Measurements from ENCODE around the gene S100A14.
"Not testable (repeated sequence)": the region's sequence is repeated elsewhere in the genome, so short reads cannot be mapped to it uniquely, and the experiment has no call there.

S100A14 gene

DNA sequence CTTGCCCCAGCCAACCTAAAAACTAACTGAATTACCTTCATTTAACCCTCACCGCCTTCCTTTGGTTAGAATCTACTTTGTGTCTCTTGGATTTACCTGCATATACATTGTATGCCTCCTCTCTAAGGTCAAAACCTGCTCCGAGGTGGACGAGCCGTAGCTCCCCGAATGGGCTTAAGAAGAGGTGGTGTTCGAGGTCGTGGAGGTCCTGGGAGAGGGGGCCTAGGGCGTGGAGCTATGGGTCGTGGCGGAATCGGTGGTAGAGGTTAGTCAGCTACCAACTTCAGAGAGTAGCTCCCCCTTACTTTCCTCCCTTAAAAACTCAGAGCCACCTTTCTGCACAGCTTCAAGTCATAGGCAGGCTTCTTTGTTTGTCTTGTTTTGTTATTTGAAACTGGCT is 27.0 kb upstream of the S100A14 start:
- TF ChIP-seq, protein P1, sequence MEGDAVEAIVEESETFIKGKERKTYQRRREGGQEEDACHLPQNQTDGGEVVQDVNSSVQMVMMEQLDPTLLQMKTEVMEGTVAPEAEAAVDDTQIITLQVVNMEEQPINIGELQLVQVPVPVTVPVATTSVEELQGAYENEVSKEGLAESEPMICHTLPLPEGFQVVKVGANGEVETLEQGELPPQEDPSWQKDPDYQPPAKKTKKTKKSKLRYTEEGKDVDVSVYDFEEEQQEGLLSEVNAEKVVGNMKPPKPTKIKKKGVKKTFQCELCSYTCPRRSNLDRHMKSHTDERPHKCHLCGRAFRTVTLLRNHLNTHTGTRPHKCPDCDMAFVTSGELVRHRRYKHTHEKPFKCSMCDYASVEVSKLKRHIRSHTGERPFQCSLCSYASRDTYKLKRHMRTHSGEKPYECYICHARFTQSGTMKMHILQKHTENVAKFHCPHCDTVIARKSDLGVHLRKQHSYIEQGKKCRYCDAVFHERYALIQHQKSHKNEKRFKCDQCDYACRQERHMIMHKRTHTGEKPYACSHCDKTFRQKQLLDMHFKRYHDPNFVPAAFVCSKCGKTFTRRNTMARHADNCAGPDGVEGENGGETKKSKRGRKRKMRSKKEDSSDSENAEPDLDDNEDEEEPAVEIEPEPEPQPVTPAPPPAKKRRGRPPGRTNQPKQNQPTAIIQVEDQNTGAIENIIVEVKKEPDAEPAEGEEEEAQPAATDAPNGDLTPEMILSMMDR (IDR thresholded peaks at IDR 0.05; ENCODE audit: low read depth, low read length) = no peak
- DNase-seq = no peak
- Histone ChIP-seq H3K4me3 (ENCODE audit: low read depth, low read length) (no peak overlapping the region), H3K36me3 (peaks cover 89% of the 10 kb centered on the region), H3K27me3 (no peaks in the 10 kb centered on the region), H3K4me1 (no peaks in the 10 kb centered on the region), H3K9me3 (no peaks in the 10 kb centered on the region)

DNA sequence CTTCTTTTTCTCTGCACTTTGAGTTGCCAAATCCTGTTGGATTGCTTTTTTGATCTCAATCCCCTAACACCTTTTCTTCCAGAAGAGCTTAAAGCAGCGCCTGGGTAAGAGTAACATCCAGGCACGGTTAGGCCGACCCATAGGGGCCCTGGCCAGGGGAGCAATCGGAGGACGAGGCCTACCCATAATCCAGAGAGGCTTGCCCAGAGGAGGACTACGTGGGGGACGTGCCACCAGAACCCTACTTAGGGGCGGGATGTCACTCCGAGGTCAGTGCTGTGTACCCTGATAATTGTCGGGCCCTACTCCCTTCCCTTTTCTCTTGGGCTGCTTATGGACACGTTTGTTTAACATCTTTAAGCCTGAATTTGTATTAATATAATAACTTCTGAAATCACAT is 26.0 kb upstream of the S100A14 start:
- Histone ChIP-seq H3K9me3 (no peaks in the 10 kb centered on the region), H3K4me1 (no peaks in the 10 kb centered on the region), H3K36me3 (peaks cover 98% of the 10 kb centered on the region), H3K27me3 (no peaks in the 10 kb centered on the region), H3K4me3 (ENCODE audit: low read depth, low read length) (no peak overlapping the region)
- DNase-seq = no peak
- TF ChIP-seq, protein P1 (IDR thresholded peaks at IDR 0.05; ENCODE audit: low read depth, low read length) = no peak

DNA sequence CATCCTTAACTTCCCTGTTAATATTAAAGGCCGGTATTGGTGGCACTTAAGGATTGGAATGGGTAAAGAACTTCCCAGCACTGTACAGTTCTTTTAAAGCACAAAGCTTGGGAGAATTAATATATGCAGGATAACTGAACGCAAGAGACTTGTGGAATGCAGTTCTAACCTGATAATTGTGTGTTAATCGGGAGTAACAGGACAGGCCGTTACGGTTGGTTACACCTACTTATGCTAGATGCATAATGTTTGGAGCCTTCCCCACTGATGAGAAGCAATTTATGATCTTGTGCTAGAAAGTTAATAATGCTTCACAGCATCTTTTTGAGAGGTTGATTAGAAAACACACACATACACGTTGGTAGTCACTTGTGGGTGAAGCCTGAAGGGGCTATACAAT is 24.7 kb upstream of the S100A14 start:
- Histone ChIP-seq H3K4me1 (no peaks in the 10 kb centered on the region), H3K27me3 (no peaks in the 10 kb centered on the region), H3K4me3 (ENCODE audit: low read depth, low read length) (no peak overlapping the region), H3K36me3 (peaks cover 99% of the 10 kb centered on the region), H3K9me3 (no peaks in the 10 kb centered on the region)
- no peak for DNase-seq
- TF ChIP-seq, protein P1 (IDR thresholded peaks at IDR 0.05; ENCODE audit: low read depth, low read length) = no peak

DNA sequence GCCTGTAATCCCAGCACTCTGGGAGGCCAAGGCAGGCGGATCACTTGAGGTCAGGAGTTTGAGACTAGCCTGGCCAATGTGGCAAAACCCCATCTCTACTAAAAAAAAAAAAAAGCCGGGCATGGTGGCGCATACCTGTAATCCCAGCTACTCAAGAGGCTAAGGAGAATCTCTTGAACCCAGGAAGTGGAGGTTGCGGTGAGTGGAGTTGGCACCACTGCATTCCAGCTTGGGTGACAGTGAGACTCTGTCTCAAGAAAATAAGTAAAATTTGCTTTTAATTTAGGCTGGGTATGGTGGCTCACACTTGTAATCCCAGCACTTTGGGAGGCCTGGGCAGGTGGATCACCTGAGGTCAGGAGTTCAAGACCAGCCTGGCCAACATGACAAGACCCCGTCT is 24.1 kb upstream of the S100A14 start:
- H3K27me3 ChIP-seq; H3K4me1 ChIP-seq; H3K4me3 ChIP-seq (ENCODE audit: low read depth, low read length); H3K9me3 ChIP-seq; DNase-seq: not testable (repeated sequence)
- H3K36me3 ChIP-seq = peaks cover 98% of the 10 kb centered on the region

DNA sequence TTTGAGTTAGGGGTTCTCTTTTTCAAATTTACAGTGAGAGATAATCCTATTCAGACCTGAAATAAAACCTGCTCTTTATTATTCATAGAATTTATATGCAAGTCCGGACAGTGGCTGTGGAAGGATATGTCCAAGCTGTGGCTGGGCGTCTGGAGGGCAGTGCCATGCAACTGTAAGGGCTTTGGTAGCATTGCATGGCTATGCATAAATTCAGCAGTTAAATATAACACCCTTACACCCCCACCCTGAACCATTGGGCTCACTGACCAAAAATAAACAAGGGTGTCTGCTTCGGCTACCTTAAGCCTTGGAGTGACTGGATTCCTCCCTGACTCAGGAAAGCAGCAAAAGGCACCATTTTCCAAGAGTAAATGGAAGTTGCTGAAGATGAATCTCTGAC is 23.2 kb upstream of the S100A14 start:
- Histone ChIP-seq H3K4me1 (no peaks in the 10 kb centered on the region), H3K9me3 (no peaks in the 10 kb centered on the region), H3K4me3 (ENCODE audit: low read depth, low read length) (no peak overlapping the region), H3K27me3 (no peaks in the 10 kb centered on the region), H3K36me3 (peaks cover 92% of the 10 kb centered on the region)
- TF ChIP-seq, protein P1 (IDR thresholded peaks at IDR 0.05; ENCODE audit: low read depth, low read length) = no peak
- DNase-seq = no peak

DNA sequence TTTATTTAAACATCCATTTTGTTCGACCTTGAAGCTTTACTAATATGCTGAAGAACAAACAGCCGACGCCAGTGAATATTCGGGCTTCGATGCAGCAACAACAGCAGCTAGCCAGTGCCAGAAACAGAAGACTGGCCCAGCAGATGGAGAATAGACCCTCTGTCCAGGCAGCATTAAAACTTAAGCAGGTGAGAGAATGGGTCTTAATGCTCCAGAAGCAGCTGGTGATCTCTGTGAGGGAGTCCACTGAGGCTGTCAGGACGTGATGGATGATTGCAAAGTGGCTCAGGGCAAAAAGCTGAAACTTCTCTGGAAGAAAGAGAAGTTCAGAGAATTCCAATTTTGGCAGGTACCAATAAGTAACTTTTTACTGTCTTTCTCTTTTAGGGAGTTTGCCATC is 22.1 kb upstream of the S100A14 start:
- H3K4me3 ChIP-seq (ENCODE audit: low read depth, low read length) = no peak overlapping the region
- peaks cover 84% of the 10 kb centered on the region for H3K36me3 ChIP-seq
- H3K9me3 ChIP-seq = no peaks in the 10 kb centered on the region
- no peaks in the 10 kb centered on the region for H3K27me3 ChIP-seq
- no peak for DNase-seq
- TF ChIP-seq, protein P1 (IDR thresholded peaks at IDR 0.05; ENCODE audit: low read depth, low read length) = no peak
- H3K4me1 ChIP-seq = no peaks in the 10 kb centered on the region

DNA sequence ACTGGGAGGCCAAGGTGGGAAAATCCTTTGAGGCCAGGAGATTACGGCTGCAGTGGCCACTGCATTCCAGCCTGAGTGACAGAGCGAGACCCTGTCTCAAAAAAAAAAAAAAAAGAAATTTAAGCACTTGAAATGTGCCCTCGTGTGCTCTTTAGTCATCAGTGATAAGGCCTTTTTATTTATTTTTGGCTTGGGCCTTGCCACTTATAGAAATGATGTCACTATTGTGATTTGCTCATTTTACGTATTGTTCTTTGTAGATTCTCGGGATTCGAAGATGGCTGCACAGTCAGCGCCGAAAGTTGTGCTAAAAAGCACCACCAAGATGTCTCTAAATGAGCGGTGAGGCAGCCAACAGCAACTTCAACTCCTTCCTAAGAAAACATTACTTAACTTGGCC is 20.2 kb upstream of the S100A14 start:
- H3K9me3 ChIP-seq = no peaks in the 10 kb centered on the region
- H3K4me1 ChIP-seq = no peaks in the 10 kb centered on the region
- no peak overlapping the region for H3K4me3 ChIP-seq (ENCODE audit: low read depth, low read length)
- peaks cover 65% of the 10 kb centered on the region for H3K36me3 ChIP-seq
- TF ChIP-seq, protein P1 (IDR thresholded peaks at IDR 0.05; ENCODE audit: low read depth, low read length) = no peak
- no peaks in the 10 kb centered on the region for H3K27me3 ChIP-seq
- no peak for DNase-seq
